NCI-H187 treated with DMSO at 0.1 percent for 48 hours (cell line): ENCODE results near the gene TUBG1.

Source experiments
- DNase-seq: peaks from one replicate; lab custom pipeline; 2025; lab: John Stamatoyannopoulos, UW

The TUBG1 gene

DNA sequence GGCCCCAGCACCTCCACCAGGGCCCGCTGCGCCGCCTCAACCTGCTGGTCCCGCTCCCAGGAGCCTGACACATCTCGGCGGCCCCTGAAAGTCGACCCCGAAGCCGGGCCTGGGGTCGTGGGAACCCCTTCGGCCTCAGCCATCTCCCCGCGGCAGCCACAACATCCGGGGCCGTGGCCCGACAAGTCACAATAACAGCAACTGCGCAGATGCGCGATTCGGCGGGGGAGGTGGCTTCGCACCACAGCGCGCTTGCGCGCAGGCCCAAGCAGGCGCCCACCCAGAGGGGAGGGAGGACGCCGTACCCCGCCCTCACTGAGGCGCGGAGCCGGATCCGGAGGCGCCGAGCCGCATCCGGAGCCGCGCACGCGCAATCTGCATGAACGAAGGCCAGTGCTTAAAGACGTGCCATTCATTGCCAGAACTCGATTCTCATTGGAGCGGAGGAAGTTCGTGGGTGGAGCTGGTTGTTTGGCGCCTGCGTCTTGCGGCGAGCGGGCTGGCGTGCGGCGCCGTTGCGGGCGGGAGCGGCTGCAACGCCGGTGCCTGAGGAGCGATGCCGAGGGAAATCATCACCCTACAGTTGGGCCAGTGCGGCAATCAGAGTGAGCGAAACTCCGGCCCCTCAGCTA, at the start of gene TUBG1, which contains the start of gene RETREG3:
TSS of gene TUBG1 (plus strand) at position 502 of the 632 bp plus-strand sequence. CDS start at position 557, 55 bp downstream.
TSS of gene RETREG3 (minus strand) at position 193 of the 632 bp plus-strand sequence. CDS start at position 143, 50 bp downstream.
- DNase-seq, result peak; percentile 95

DNA sequence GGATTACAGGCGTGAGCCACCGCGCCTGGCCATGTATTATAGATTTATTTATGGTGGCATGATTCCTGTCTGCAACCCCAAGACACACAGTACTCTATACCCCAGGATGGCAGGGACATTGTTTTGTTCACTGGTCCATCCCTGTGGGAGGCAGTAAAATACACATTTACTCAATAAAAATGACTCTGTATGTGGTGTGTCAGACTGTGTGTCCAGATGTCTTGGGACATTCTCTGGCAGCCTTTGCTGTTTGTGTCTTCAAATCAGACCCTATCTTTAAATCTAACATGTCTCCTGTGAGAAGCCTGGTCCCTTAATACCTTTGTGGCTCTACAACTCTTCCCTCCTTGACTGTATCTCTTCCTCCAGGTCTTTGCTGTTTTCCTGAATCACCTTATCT, 49.2 kb upstream of the TUBG1 start:
- no peak for DNase-seq

DNA sequence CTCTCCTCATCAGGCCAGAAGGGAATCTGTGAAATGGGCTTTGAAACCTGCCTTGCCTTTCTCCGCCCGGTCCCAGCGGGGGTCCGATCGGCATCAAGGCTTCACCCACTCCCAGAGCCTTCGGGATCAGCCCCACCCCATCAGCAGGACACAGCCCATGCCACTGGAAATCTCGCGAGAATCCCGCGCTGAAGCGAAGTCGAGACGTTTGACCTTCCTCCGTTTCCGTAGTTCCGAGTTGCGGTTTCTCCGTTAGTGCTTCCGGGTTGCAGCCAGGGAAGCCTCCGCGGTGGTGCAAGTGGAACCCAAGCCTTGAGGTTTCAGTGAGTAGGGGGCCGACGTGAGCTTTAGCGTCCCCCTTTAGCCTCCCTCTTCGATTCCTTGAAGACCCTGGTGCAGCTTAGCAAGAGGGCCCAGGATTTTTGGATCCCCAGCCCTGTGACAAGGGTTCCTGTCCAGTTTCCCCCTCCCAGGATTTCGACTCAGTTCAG, 47.5 kb upstream of the TUBG1 start, which contains the start of gene COASY:
TSS of gene COASY (plus strand) at position 252 of the 491 bp plus-strand sequence. CDS start 475 bp downstream, outside the sequence.
- DNase-seq, result peak; percentile 84

DNA sequence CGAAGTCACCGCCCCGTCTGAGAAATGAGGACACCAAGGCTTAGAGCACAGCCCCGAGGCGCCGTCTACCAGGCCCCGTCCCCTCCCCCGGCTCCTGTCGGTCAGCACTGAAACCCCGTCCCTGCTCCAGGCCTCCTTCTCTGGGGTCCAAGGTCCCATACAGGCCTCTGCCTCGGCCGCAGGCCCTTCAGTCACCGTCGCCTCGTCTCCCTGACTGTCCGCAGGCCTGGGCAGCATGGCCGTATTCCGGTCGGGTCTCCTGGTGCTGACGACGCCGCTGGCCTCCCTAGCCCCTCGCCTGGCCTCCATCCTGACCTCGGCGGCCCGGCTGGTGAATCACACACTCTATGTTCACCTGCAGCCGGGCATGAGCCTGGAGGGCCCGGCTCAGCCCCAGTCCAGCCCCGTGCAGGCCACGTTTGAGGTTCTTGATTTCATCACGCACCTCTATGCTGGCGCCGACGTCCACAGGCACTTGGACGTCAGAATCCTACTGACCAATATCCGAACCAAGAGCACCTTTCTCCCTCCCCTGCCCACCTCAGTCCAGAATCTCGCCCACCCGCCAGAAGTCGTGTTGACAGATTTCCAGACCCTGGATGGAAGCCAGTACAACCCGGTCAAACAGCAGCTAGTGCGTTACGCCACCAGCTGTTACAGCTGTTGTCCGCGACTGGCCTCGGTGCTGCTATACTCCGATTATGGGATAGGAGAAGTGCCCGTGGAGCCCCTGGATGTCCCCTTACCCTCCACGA, 46.9 kb upstream of the TUBG1 start:
- no peak for DNase-seq

DNA sequence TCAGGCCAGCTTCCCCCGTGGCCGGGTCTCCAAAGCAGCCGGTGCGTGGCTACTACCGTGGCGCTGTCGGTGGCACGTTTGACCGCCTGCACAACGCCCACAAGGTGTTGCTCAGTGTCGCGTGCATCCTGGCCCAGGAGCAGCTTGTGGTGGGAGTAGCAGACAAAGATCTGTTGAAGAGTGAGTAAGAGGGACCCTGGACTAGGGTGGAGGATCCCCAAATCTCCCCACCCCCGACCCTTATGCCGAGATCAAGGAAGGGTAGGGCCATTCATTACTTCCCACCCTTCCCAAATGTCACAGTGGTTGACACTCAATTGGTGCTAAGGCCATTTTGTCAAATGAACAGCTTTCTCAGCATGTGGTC, 46.4 kb upstream of the TUBG1 start:
- no peak for DNase-seq

DNA sequence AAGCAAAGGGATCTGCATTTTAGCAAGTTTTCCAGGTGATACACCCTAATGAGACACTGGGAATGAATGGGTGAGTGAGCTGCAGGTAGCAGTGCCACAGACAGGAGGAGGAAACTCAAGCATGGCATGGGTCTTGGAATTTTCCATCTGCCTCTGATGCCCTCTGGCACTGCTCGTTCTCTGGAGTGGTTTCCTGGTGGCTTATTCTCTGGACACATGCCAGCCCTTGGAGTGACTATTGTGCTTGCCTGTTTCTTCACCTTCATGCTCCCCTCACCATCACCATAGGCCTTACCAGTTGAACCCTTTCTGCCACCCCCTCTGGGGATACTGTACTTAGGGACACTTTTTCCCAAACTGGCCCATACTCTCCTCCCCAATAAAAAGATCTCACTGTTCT, 45.9 kb upstream of the TUBG1 start:
- DNase-seq, result no peak

DNA sequence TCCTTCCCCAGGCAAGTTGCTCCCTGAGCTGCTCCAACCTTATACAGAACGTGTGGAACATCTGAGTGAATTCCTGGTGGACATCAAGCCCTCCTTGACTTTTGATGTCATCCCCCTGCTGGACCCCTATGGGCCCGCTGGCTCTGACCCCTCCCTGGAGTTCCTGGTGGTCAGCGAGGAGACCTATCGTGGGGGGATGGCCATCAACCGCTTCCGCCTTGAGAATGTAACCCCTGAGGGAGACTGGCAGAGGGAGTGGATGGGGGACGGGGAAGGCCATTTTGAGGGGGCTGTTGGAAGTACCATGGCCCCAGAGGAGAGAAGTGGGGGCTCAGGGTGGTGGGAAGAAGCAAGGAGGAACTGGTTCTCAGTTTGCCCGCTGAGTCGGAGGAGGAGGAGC, 45.5 kb upstream of the TUBG1 start:
- no peak for DNase-seq

DNA sequence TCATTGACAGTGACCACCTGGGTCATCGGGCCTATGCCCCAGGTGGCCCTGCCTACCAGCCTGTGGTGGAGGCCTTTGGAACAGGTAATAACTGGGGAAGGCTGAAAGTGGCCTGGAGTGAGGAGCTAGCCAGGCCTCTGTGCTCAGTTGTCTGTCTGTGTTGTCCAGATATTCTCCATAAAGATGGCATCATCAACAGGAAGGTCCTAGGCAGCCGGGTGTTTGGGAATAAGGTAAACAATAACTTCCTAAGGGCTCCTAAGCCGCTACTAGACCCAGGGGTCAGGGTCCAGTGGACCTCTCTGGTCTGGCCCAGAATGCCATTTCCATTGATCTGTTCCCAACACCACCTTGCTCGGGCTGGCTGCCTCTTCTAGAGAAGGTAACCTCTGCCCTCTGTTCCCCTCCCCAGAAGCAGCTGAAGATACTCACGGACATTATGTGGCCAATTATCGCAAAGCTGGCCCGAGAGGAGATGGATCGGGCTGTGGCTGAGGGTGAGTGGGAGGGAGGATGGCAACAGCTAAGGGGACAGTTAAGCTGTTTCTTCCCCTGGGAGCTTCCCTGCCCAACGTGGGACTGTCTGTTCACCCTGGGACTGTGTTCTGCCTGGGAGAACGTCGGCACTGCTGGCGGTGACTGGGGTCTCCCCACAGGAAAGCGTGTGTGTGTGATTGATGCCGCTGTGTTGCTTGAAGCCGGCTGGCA, 44.5 kb upstream of the TUBG1 start:
- DNase-seq, result no peak

DNA sequence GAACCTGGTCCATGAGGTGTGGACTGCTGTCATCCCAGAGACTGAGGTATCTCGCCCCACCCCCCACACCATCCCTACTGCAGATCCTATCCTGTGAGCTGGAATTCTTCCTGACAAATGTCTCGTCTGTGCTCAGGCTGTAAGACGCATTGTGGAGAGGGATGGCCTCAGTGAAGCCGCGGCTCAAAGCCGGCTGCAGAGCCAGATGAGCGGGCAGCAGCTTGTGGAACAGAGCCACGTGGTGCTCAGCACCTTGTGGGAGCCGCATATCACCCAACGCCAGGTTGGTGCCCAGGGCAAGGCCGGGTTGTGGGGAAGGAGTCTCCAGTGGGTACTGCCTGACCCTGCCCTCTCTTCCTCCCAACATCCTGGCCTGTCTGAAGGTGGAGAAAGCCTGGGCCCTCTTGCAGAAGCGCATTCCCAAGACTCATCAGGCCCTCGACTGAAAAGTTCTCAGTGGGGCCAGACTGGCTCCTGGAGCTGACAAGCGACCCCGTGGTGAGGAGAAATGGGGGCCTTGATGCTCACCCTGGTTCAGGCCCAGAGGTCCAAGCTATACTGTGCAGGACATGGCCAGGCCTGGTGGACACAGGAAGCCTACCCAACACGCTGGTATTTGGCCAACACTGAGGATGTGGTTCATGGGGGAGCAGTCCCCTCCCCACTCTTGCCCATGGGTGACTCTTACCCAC, 43.8 kb upstream of the TUBG1 start:
- no peak for DNase-seq

DNA sequence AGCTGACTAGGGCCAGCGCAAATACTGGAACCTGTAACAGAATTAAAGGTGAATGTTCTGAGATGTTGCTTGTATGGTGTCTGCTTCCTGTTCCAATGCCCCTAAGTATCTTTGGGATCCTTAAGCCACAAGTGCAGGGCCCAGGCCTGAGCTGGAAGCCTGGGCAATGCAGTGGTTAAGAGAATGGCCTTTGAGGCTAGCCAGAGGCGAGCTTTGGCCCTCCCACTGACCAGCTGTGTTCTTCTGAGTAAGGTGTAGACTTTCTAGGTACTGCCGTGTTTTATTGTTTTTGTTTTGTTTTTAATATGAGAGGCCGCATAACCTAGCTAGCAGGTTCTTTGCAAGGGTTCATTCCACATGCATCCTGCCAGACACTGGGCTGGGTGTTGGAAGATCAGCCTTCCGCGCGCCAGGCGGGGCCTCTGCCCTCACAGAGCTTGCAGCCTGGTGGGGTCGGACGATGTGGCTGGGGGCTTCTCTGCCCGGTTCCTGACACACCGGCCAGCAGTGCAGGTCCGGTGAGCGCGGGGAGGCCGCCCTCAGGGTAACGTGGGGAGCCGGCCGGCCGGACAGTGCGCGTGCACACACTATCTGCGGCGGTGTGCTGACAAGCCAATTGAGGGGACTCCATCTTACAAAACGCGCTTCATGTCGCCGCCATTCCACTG, 43.1 kb upstream of the TUBG1 start:
- no peak for DNase-seq

DNA sequence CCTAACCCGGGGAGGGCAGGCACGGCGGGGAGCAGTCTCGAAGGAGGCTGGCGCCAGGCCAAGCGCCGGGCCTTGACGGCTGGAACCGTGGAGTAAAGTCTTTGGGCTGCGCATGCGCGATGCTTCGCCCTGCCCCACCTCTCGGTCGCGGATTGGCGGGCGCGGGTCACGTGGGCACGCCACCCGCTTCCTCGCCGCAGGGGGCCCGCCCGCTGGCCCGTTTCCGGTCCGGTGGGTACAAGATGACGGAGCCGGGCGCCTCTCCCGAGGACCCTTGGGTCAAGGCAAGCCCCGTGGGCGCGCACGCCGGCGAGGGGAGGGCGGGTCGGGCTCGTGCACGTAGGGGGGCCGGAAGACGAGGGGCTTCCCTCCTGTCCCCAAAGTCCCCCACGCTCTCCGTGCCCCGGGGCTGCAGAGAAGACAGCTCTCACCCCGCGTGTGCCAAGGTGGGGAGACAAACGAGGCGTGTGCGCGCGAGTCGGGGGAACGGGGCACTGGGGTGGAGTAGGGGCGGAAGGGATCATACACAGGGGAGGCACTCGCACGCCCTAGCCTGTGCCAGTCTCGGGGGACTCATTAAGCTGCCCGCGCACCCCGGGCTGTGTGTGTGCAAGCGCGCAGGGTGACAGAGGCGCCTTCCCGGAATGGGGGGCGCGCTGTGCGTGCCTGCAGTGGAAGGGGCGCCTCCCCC, 42.5 kb upstream of the TUBG1 start, which contains the start of gene MLX:
TSS of gene MLX (plus strand) at position 218 of the 691 bp plus-strand sequence. CDS start at position 243, 25 bp downstream.
- peak; percentile 54 for DNase-seq

DNA sequence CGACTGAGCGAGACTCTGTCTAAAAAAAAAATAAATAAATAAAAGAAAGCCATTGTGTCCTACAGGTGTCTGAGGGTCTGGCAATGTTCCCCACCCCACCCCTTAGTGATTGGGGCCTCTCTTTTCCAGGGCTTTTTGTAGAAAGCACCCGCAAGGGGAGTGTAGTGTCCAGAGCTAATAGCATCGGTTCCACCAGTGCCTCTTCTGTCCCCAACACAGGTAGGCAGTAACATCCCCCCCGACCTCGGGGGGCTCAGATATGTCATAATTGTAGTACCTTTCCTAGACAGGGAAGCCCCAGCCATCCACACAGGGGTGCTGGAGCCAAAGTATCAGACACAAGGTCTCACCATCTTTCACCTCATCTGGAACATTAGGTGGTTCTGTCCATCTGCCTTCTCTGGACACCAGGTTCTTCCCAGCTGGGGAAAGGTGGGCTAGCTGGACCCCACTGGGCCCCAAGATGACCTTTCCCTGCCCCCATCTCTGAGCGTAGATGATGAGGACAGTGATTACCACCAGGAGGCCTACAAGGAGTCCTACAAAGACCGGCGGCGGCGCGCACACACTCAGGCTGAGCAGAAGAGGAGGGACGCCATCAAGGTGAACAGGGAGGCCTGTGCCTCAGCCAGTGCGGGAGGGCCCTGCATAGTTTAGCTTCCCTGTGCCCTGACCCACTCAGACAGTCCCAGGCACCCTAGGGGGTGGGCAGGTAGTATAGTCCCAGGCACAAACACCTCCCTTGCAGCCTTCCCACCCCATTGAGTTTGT, 41.0 kb upstream of the TUBG1 start:
- DNase-seq, result no peak

DNA sequence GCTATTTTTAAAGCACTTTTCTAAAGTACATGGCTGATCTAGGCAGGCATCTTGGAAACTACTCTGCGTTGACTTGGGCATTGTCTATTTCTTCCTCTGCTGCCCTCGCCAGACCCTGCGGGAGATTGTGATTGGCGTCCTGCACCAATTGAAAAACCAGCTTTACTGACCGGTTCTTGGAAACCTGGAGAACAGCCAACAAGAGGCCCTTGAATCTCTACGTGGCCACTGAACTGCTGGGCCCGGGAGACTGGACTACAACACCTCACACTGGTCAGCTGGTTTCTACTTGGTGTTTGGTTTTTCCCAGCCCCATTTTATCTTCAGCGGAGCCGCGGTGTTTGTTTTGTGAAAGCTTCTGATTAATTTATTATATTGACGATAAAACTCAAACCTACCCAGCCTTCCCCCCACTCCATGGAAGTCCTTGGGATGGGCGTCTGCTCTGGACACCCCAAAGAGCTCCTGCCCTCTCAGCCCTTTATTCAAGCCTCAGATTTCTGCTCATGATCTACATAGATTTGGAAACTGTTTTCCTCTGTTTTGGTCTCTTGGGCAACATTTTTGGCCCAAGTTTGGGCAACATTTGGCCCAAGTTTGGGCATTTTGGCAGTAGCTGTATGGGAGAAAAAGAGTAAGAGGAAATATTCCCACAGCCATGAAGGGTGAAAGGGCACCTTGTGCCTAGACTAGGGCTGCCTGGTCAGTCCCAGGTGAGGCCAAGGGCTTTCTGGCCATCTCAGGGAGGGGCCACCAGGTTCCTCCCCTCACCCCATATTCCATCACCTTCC, 37.9 kb upstream of the TUBG1 start:
- no peak for DNase-seq

DNA sequence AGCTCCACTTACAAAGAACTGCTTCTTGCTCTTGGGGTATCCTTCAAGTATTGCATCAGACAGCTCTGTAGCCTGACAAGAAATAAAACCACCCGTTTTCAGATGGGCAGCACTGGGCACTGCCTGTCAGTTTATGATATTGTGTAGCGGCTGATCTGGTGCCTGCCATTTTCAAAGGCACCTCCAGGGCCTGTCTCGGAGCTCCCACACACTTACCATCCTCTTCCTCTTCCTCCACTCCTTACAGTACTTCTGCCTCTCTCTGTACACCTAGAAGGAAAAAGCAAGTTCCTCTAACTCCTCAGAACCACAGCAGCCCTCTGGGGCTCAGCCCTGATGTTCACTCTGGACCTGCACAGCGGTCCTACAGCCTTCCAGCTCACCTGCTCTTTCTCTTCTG, 36.4 kb upstream of the TUBG1 start:
- DNase-seq, result no peak

DNA sequence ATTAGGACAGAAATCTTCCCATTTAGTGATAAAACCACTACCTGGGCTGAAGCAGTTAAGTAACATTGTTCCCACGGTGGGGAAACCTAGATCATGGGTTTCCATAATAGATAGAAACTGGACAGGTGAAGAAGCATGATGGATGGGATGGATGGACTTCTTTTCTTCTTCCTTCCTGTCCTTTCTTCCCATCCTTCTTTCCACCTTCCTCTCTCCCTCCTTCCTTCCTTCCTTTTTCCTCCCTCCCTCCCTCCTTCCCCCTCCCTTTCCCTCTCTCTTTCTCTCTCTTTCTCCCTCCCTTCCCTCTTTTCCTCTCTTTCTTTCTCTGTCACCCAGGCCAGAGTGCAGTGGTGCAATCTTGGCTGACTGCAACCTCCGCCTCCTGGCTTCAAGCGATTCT, 35.0 kb upstream of the TUBG1 start:
- DNase-seq, result no peak

DNA sequence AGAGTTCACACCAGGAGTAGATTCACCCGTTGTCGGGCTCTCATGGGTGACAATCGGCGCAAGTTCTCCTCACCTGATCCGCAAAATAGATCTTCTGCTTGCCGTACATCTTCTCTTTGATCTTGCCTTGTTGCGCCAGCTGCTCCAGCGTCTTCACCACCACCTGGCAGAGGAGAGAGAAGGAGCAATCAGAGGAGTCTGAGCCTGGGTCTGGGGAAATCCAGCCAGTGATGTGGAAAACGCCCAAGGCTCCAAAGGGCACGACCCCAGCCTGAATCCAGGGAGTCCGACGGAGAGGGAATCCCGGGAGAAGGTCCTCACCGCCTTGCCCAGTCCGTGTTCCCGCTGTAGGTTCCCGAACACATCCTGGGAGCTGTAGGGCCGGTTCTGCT, 32.3 kb upstream of the TUBG1 start:
- DNase-seq, result no peak

DNA sequence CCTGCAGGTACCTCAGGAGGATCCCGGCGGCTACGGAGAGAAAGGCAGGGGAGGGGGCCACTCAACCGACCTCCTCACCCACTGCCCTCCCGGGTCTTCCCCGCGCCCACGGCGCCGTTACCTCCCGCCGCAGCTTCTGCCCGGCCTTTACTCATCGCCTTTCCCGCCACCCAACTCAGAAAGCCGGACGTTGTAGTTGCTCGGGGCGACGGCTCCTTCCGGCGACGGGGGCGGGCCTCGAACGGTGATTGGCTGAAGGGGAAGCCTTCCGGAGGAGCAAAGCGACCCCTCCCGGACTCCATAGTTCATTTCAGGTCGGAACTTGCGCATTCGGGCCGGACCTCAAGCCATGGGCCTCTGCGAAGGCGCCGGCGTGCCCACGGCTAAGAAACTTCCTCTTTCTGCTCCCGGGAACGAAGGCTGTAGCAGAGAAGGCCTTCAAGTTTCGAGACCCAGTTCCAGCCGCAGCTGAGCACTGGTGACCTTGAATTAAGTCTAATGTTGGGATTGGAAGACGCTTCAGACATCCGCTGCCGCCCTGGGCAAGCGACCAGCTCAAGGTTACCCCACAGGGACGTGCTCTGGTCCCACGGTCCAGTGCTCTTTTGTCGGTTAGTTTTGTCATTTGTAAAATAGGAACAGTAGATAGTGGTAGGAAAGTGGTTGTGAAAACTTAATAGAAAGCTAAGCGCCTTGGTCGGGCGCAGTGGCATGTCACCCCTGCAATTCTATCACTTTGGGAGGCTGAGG, 31.8 kb upstream of the TUBG1 start, which contains the start of gene PSMC3IP:
TSS of gene PSMC3IP (minus strand) at position 198 of the 750 bp plus-strand sequence. CDS start at position 155, 43 bp downstream.
- peak; percentile 63 for DNase-seq

DNA sequence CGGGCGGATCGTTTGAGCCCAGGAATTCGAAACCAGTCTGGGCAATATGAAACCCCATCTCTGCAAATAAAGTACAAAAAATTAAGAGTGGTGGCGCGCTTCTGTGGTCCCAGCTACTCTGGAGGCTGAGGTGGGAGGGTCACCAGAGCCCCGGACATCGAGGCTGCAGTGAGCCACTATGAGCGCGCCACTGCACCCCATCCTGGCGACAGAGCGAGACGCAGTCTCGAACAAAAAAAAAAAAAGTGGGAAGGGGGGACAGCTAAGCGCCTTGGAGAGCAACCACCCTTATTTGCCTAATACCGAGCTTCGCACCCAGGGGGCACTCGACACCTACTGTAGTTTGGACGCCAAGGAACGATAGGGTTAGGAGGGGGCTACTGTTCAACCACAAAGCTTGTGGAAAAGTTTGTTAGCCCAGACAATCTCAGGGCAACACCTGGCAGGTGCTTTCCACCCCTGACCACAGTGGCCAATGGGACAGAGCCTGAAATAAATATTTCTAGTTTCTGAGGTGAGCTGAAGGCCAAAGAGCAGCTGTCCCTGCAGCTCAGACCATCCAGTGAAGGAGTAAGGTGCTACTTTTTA, 31.1 kb upstream of the TUBG1 start:
- peak; percentile 13 for DNase-seq
